ENCODE measurements around the gene PARP9.

DNA sequence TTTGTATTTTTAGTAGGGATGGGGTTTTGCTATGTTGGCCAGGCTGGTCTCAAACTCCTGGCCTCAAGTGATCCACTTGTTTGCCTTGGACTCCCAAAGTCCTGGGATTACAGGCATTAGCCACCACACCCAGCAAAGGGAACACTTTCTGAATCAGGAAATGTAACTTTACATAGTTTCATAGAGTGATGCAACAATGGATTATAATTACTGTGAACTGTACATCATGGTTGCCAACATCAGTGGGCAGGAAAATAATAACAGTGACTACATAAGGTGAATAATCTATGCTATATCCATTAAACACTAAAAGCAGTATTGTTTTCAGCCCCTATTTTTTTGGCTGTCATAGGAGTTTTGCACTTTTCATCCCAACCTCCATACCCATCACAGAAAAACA is 44.4 kb downstream of the PARP9 start:
- TF ChIP-seq, protein P1, sequence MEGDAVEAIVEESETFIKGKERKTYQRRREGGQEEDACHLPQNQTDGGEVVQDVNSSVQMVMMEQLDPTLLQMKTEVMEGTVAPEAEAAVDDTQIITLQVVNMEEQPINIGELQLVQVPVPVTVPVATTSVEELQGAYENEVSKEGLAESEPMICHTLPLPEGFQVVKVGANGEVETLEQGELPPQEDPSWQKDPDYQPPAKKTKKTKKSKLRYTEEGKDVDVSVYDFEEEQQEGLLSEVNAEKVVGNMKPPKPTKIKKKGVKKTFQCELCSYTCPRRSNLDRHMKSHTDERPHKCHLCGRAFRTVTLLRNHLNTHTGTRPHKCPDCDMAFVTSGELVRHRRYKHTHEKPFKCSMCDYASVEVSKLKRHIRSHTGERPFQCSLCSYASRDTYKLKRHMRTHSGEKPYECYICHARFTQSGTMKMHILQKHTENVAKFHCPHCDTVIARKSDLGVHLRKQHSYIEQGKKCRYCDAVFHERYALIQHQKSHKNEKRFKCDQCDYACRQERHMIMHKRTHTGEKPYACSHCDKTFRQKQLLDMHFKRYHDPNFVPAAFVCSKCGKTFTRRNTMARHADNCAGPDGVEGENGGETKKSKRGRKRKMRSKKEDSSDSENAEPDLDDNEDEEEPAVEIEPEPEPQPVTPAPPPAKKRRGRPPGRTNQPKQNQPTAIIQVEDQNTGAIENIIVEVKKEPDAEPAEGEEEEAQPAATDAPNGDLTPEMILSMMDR (IDR thresholded peaks at IDR 0.05) = no peak
- TF ChIP-seq POLR2A (IDR thresholded peaks at IDR 0.05) (no peak), POLR2AphosphoS5 (IDR thresholded peaks at IDR 0.05) (no peak)
